COR-L47 (cell line): ENCODE measurements around the gene EYS.
"Not testable (repeated sequence)": the region's sequence is repeated elsewhere in the genome, so short reads cannot be mapped to it uniquely, and the experiment has no call there.

Experiments used
- DNase-seq: peaks from one replicate; lab custom pipeline; 2025; lab: John Stamatoyannopoulos, UW

Gene EYS

DNA sequence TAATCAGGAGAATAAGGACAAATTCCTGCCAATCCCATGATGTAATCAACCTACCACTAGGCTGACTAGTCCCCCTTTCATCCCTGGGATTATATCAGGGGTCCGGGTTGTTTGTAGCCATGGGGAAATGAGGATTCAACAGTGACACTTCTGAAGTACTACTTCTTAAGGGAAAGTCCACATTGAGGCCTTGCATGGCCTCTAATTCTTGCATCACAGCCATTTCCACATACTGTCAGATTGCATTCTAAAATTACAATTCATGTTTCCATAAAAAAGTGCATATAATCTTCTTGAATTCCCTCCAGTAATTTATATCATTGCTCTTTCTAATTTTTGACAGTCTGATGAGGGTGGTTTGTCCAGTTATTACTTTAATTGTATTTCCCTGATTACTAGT, 1887.2 kb downstream of the EYS start:
- DNase-seq: no peak

DNA sequence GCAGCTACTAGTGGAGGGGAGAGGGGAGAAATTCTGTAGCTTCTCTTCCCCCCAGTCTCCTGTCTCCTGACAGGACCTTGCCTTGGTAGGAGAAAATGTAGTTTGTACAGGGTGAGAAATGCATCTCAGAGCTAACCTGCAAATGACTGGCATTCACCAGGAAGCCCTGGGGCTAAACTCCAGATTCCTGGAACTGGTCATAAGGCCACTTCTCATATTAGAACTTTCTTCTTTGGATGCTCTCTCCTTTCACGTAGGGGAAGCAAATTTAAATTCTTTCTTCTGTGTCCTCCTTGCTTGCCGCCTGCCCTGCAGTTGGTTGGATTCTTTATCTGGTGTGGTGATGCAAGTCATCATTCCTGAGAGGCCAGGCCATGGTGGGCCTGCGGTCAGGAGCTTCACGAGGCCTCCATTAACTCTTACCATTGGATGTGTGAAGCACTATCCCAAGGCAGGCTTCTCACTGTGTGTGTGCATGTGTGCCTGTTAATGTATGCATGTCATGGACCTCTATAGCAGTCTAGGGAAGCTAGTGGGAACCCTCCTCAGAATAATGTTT, 1889.5 kb downstream of the EYS start:
- DNase-seq: no peak

DNA sequence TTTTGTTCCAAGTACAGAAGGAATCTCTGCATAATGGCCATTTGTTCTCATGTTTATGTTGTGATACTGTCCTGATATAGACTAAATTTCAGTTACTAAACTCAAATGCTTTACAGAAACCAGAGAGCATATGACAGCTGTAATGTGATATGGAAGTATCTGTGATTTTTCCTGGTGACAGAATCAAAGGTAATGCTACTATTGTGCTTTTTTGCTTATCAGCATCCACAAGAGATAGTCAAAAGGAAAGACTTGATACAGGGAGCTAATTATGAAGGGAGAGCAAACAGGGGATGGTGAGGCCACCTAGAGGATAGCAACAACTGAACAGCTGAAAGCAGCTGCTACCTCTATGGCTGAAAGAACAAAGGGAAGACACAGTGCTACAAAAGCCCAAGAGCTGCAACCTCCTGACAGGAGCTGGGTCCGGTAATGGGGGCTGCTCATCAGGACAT, 1890.0 kb downstream of the EYS start:
- DNase-seq: peak; percentile 21

DNA sequence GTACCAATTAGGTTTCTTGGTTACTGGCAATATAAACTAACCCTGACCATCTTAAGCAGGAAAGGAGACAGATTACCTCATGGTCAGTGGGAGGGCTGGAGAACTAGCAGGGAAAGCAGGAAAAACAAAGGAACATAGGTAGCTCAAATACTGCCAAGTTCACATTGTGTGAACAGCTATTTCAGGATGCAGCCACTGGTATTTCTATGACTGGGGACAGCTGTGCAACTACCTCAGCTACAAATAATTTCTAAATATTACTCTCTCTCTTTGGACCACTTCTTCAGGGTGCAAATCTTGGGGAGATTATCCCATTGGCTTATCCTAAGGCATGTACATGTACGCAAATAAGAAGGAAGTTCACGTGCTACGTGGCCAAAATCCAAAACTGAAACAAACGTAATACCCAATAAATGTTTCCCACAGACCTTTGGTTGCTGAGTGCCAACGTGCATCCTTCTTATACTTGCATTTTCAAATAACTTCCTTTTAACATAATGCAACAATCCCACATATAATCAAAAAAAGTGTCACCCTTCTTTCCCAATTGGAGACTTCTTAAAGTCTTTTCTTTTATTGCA, 1890.5 kb downstream of the EYS start:
- DNase-seq: no peak

DNA sequence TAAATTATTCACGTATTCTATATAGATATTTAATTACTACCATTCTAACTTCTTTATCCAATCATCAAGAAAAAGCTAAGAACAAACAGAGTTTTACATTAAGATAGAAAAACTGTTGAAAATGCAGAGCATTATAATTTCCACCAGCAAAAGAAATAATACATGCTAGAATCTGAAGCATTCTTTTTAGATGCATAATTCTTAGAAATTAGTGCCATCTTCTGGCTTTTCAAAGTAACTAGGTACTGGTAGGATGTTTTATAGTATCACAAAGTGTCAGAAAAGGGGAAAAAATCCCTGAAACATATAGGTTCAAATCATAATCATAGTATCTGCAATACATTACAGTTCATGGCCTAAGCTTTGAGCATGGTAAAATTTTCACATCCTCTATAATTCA, 1892.6 kb downstream of the EYS start:
- no peak for DNase-seq

DNA sequence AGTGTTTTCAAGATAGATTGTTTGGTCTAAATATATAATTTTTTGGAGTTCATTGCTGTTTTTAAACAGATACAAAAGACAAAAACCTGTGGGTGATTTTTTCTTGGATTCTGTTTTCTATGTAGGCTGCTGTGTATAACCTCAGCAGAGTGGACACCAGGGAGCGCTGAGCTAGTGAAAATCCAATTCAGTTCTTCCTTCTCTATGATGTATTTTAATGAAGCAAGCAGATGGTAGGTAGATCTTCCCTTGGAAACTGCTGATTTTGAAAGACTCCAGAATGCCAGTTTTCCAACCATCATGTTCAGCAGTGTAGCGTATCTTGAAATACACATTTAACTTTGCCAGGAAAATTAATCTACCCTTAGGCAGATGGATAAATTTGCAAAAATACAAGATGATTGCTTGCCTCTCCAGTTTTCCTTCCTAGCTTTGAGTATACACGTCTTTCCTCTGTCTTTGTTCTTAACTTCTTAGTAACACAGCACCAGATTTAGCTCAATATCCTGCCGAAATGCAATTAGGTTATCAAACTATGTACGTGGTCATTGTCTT, 1893.4 kb downstream of the EYS start:
- DNase-seq: no peak

DNA sequence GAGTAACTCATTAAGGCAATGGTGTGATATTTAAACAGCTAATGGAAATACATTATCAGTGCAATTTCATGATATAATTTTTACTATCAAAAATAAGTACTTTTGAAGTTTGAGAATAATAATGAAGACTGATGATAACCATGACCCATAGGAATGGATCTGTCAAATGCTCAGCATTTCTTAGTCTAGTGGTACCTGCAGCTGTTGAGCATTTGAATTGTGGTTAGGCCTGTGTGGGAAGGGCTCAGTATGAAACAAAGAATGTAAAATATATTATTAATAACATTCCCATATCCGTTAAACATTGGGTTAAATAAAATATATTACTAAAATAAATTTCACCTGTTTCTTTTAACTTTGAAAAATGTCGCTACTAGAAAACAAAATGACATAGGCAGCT, 1898.5 kb downstream of the EYS start:
- DNase-seq: no peak

DNA sequence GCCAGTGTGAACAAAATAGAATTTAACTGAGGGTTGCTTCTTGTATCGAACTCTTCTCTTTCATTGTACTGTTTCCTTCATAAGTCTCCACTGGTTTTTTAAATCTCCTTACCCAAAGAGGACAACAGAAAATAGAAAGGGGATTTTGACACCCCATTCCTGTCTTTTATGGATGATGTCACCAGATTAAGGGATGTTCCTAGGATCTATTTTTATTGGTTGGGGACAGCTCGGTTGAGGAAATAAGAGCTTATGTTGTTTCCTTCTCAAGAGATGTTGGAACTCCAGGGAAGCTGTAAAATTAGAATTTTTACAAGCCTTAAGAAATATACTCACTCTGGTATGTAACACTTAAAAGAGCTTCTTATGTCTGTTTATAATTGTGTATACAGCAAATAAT, 1900.0 kb downstream of the EYS start:
- DNase-seq: no peak

DNA sequence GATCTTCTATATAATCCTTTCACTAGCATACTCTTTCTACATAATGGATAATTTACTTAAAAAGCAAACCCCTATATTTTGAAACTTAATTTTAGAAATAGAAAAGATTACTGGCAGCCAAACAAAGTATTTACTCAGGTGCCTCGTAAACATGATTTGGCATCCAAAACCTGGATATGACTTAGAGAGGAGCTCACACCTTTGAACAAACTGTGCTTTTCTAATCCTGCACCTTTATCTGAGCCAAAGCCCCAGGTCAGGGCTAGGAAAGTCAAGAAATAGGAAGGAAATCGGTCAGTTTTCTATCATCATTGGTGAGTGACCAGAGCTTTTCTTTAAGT, 1900.5 kb downstream of the EYS start:
- no peak for DNase-seq

DNA sequence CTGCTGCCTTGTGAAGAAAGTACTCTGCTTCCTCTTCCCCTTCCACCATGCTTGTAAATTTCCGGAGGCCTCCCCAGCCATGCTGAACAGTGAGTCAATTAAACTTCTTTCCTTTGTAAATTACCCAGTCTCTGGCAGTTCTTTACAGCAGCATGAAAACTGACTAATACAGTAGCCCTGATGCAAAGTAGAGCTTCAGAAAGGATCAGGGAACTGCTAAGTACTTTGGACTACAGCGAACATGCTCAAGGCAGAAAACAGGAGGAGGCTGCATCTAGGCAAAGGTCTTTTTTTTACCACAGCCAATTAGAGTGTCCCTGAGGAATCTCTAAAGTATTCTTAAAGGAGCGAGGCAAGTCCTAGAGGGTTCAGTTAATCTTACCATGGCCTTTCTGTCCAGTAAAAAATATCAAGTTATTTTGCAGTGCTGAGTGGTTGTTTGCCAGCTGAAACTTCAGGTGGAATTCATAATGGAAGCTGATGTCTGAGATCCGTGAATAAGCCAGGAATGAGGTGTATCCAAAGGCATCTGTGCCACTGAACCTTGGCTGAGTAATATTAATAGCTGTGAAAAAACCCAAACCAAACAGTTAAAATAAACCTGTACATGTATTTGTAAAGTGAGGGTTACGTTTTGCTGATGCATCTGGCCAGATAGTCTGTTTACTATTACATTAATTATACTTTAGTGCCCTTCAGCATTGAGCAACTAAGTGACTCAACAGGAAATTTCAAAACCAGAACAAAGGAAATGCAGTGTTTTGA, 1901.0 kb downstream of the EYS start:
- peak; percentile 23 for DNase-seq

DNA sequence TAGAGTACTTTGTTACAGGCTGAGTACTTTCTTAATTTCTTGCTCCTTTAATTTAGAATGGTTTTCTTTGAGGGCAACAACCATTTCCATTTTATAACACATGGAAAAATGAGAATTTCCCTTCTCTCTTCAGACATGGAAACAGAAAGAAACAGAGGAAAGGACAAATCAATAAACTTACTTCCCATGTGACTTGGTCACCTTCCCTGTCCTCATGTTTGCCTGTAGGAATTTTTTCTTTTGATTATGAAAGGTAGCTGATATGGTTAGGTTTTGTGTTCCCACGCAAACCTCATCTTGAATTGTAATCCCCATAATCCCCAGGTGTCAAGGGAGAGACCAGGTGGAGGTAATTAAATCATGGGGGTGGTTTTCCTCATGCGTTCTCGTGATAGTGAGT, 1901.7 kb downstream of the EYS start:
- DNase-seq: no peak

DNA sequence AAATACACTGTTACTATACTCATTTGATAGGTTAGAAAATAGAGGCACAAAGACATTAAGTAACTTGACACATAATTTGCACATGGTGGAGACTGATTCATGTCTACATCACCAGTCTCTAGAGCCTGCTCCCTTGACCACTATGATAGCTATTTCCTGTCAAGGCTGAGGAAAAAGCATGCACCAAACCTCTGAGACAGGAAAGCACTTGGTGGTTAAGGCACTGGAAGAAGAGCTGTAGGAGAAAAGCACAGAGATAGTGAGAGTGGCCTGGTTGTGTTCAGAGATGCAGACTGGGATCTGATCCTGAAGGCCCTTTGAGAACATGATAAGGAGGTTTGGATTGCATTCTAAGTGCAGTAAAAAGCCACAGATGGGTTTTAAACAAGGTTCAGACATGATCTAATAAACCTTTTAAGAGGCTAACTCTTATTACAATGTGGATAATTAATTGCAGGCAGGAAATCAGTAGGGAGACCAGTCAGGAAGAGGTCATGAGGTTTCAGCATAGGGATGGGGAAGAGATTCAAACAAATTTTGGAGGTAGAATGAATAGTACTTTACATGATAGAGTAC, 1902.6 kb downstream of the EYS start:
- no peak for DNase-seq

DNA sequence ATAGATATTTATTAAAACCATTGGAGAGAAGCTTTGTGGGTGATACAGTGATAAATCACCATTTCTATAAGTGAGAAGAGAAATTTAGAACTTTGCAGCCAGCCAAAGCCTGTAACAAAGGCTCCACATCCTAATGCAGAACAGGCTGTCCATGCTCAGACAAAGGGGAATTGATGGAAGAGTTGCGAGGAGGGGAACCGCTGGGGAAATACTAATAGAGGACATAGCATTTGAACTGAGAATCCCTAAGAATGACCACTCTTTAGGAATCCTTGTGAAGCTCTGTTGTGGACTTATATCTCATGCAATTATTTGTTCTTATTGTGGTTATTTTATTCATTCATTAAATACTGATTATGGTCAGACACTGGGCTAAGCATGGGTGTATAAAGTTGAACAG, 1903.7 kb downstream of the EYS start:
- no peak for DNase-seq

DNA sequence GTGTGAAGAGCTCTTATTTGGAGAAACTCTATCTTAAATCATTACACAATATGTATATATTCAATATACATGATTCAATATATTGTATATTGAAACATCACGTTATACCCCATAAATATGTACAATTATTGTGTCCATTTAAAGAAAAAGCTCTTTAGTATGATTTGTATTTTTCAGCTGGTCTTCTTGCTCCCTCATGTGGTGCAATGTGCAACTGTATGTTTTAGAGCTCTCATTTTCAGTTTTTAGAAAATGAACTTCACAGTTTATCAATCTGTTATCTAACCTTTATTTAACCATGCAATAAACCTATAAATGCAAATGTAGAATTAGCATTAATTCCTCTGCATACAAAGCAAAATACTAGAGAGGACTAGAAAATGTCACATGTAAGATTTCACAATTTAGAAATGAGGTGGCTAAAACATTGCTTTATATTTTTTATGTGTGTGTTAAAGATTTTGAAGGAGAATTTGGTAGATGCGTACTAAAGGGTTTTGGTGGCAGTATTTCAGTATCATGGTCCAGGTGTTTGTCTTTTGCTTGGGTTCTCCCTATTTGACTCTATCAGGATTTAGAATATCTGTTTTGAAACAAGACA, 1904.3 kb downstream of the EYS start:
- DNase-seq: no peak

DNA sequence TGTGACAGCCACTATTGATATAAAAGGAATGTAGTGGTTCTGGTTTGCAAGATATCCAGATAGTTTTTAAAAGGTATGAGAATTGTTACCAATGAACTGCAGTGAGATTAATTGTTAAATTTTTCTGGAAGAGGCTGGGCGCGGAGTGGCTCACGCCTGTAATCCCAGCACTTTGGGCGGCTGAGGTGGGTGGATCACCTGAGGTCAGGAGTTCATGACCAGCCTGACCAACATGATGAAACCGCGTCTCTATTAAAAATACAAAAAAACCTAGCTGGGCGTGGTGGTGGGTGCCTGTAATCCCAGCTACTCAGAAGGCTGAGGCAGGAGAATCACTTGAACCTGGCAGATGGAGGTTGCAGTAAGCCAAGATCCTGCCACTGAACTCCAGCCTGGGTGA, 1906.6 kb downstream of the EYS start:
- DNase-seq: not testable (repeated sequence)

DNA sequence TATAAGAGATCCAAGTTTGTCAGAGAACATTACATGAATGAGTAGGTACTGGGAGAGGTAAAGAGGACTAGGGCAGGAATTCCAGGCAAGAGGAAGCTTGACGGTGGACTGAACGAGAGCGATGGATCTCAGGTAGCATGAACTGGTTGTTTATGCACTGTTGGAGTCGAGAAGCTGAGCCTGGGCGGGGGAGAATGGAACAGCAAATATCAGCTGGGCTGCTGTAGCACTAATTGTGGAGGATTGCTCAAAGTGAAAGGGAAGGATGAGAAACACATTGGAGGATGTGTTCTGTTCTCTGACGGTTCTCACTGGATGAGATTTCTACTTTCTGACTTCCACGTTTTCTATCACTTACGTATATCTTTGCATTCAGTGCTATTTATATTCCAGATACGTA, 1907.2 kb downstream of the EYS start:
- no peak for DNase-seq

DNA sequence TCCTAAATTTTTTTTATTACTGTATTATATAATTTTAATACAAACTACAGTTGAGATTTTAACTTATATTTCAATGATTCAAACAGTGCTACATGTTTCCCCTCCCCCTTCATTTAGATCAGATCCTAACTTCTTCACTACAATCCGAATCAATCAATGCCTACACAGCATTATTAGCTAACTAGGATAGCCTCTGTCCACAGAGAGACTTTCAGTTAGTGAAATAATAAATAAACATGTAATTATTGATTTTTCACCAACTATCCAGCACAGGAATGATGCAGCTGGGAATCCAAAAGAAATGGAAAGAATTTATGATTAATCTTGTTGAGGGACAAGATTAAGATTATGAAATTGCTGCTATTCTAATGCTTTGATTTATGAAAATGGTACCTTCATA, 1907.7 kb downstream of the EYS start:
- DNase-seq: no peak

DNA sequence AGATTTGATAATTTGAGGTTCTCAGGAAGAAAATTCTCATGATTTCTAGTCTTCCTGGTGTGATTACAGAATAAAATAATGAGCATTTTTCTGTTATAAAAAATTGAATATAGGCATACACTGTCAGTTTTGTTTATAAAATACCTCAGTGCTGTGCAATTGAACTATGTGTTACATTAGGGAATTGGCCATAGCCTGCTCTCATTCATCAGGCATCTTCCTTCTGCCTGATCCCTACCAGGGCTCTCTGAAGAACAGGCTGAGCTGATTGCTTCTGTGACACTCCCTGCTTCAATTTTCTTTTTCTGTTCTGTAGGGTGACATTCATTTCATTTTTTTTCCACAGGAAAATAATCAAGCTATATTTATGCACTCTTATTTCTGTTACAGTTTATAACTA, 1908.6 kb downstream of the EYS start:
- DNase-seq: no peak

DNA sequence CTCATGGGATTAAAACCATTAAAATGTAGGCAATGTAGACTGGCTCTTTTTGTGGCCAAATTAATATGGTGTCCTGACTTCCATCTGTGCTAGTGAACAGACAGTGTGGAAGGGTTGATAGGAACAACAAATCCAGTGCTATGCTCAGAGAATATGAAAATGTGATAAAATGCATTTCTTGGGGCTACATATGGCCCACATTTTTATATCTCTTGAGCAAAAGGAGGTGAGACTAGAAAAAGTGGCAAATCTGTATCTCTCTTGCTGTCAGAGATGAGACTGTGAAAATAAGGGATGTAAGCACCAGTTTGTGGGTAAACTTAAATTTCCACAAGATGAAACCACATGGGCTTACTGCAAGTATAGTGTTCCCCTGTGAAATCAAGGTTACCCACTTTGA, 1909.3 kb downstream of the EYS start:
- DNase-seq: no peak

DNA sequence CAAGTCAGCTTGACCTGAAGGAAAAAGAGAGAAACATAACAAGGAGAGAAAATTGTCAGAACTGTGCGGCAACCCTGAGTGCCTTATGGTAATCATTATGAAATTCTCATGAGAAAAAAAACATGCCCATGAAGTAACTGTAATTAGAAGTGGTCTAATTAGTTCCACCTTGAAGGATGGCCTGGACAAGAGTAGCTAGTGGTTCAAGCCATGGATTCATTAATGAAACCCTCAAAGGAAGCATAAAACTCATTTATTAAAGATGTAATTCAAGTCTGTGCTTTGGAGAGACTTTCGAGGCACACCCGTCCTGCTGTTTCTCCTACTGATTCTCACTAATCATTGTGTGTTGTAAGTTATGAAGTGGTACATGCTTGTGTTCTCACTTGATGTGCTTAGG, 1911.2 kb downstream of the EYS start:
- no peak for DNase-seq

DNA sequence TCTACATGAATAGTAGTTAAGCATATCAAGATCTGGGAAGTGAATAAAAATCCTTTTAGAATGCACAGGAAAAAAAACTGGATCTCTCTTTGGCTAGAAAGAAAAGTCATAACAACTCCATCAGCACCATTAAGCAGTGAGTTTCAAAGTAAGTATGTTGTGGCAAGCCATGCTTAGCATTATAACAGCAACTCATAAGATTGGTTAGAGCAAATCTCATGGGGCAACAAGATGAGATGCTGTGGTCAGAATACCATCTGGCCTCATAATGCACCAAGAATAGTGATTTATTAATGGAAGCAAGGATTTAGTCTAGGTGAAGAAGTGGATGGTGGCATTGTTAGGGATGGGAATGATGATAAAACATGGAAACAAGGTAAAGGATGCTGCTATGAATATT, 1912.0 kb downstream of the EYS start:
- DNase-seq: no peak

DNA sequence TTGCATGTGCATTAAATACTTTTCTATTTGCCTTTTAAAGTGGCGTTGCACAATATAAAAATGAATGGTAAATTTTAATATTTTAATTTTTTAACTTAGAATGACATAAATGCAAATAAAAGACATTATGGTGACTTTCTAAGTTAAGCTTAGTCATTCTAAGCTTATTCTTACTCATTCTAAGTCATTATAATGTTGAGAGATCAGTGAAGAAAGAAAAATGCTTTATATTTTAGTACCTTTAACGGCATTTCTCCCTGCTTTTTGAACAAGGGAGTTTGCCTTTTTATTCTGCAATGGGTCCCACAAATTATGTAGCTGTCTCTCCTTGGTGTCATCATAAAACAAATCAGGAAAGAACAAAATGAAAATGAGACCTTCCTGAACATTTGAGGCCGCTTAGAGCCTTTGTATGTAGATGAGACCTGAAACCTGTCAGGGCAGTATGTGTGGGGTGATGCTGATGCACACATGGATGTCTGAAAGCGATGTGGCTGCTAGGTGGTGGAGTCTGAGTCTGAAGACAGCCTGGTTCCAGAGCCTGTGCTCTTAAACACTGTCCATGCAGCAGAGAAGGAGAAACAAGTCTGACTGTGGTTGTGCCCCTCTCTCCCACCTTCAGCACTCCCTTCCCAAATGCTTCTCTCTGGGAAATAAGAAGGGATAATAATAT, 1913.4 kb downstream of the EYS start:
- no peak for DNase-seq
